ENCODE results near the gene IL1RAP.

Gene IL1RAP

GRCh38 chr3:190614226-190615059, 100.6 kb downstream of the IL1RAP start:
- DNase-seq (ENCODE audit: low spot score), result no peak

DNA sequence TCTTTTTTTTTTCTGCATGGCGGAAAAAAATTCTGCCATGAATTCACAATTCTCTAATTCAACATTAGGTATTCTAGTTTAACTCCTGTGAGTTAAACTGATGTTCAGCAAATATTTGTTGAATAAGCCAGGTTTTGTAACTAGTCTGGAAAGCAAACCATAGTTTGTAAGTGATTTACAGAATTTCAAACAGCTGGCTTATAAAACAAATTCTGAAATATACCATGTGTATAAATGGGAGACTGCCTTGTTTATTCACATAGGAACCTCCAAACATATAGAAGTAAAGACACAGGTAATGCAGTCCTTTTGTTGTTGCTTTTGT, 101.1 kb downstream of the IL1RAP start:
- DNase-seq (ENCODE audit: low spot score), result no peak

GRCh38 chr3:190615607-190616006, 101.7 kb downstream of the IL1RAP start:
- no peak for DNase-seq (ENCODE audit: low spot score)

GRCh38 chr3:190616637-190617036, 102.8 kb downstream of the IL1RAP start:
- DNase-seq (ENCODE audit: low spot score), result no peak

DNA sequence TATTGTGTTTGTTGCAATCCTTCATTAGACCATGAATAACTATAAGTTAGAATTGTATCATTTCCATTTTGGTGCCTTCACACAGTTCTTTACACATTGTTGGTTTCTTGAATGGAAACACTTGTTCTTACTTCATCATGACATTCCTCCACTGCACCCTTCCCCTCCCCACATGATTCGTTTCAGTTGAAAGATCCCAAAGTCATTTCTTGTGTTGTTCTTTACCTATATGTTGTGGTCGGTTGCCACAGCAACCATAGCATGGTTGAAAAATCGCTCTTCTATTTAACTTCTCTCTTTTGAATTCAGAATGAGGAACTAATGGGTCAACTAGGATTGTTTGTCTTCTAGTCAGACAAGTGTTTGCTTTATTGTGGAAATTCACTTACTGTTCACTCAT, 103.3 kb downstream of the IL1RAP start:
- DNase-seq (ENCODE audit: low spot score), result peak; percentile 88

DNA sequence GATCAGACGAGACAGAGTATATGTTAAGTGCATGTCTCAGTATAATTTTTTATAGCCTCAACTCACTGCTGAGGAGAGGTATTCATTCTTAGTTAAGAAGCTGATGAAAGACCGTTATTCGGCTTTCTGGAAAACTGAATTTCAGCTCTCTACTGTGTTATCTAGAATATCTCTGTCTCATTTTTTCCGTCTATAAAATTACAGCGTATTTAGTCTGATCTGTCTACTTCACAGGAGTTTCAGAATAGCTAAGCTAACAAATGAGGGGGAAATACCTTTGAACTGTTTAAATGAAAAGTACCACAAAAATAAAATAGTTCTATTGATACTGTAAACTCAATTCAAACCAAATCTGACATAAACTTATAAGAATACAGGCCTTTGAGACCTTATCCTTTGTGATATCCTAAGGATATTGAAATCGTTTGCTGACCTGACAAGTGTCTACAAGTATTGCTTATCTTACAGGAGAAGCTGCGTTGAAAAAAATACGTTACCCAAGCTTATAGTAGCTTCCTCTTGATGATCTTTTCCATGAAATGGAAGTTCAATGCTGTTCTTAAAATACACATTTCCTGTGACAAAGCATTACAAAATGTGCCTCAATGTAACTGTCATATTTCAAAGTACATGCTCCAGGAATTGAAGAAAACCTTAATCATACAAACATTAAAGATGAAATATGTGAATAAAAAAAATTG, 104.6 kb downstream of the IL1RAP start:
- DNase-seq (ENCODE audit: low spot score), result no peak

GRCh38 chr3:190619353-190619752, 105.5 kb downstream of the IL1RAP start:
- no peak for DNase-seq (ENCODE audit: low spot score)

DNA sequence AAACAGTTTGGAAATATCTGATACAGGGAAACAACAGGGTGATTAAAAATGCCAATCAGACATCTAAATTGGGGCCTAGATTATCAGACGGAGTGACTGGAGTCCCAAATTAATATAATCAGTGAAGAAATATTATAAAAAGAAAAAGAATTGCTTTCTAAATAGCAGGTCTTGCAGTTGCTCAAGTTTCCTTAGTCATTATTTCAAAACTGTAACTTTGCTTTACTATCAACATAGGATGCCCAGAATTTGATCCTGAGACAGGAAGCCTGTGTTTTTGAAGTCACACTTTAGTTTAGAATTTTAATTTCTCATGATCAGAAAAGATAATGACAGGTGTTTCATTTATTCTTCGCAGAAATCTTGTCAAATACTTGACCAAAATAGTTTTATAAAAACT, 105.9 kb downstream of the IL1RAP start:
- no peak for DNase-seq (ENCODE audit: low spot score)

GRCh38 chr3:190620886-190621608, 107.2 kb downstream of the IL1RAP start:
- DNase-seq (ENCODE audit: low spot score), result no peak

DNA sequence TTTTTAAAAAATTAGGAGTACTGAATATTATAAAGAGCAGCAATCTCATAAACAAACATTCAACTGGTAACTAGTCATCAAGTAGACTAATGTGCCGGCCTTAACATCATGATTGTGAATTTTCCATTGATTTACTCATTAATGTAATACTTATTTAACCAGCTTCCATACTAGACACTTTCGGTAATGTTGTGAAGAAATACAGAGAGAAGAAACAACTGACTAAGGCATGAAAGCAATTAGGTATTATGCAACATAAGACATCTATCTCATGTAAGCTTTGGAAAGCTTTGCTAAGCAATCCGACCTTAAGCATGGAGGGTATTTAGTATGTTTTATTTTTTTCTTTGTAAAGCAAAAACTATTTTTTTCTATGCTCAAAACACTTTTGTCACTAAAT, 108.0 kb downstream of the IL1RAP start:
- DNase-seq (ENCODE audit: low spot score), result no peak

GRCh38 chr3:190624282-190624681, 110.4 kb downstream of the IL1RAP start:
- DNase-seq (ENCODE audit: low spot score), result no peak

- DNase-seq (ENCODE audit: low spot score), result no peak
Measured at GRCh38 chr3:190626951-190627620, 113.2 kb downstream of the IL1RAP start.

DNA sequence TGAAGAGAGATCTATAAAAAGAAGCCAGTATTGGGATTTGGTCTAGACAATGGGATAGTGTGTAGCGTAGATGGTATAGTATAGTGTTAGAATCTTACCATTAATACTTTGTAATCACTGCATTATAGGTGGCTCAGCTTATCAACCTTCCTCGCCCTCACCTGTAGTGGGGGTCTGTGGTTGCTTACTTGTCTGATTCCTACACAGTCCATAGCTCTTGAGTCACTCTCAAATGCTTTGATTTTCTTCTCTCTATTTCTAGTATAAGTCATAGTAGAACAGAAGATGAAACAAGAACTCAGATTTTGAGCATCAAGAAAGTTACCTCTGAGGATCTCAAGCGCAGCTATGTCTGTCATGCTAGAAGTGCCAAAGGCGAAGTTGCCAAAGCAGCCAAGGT, 115.2 kb downstream of the IL1RAP start:
- no peak for DNase-seq (ENCODE audit: low spot score)

- DNase-seq (ENCODE audit: low spot score), result no peak
Measured at GRCh38 chr3:190631295-190631694, 117.4 kb downstream of the IL1RAP start.

DNA sequence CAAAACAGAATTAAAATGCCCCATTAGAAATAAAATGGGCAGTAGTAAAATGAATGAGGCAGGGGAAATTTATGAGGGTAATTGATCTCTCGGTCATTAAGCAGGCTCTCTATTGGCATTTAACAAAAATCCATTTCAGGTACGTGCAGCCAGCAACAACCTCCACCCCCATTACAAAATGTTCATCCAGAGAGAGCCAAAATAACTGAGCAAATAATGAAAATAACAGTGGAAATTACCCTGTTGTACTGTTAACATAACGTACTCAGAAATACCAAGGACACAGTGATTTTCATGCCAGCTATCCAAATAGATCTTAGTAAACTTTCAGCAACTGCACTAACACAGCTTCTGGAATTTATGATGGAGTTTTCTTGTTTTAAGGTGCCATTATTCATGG, 127.7 kb downstream of the IL1RAP start:
- no peak for DNase-seq (ENCODE audit: low spot score)

GRCh38 chr3:190642016-190642415, 128.1 kb downstream of the IL1RAP start:
- DNase-seq (ENCODE audit: low spot score), result no peak

DNA sequence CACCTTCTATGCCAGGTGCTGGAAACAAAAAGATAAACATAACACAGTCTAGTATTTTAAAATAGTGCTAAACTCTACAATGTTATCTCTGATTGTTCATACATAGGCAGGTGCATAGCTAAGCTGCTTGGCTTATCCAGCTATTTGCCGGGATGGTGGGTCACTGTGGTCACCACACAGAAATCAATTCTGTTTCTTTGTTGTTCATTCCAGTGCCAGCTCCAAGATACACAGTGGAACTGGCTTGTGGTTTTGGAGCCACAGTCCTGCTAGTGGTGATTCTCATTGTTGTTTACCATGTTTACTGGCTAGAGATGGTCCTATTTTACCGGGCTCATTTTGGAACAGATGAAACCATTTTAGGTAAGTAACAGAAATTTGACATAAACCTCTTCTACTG, 130.2 kb downstream of the IL1RAP start:
- no peak for DNase-seq (ENCODE audit: low spot score)

DNA sequence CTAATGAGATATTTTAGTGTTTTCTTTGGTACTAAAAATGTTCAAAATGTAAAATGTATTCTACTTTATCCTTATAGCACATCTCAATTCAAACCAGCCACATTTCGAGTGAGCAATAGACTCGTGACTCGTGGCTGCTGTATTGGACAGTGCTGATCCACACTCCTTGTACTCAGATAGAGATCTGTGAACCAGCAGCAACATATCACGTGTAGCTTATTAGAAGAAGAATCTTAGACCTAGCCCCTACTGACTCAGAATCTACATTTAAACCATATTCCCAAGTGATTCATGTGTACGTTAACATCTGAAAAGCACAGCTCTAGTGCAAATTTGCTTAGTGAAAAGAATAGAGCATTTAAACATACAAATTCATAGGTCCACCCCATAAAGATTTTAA, 130.9 kb downstream of the IL1RAP start:
- no peak for DNase-seq (ENCODE audit: low spot score)

DNA sequence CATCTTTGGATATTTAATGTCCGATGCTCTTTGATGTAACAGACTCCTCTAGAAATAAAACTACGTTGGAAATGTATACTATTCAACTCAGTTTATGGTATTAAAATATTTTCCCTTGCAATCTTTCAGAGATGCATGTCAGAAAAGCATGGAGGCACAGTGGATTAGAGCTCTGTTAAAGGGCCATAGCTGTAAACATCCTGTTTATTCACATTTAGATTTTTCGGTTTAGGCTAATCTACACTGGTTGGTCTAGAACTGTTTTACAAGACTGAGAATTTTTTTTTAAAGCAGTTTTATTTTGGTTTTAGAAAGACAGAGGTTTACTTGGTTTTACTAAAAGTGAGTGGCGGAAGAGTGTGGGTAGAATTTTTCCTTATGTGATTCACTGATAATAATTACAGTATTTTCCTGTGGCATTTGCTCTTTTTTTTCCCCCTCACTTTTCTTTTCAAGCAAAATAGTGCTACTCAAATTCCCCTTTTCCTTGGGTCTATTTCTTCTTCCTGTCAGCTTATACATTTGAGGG, 132.1 kb downstream of the IL1RAP start:
- DNase-seq (ENCODE audit: low spot score), result no peak

DNA sequence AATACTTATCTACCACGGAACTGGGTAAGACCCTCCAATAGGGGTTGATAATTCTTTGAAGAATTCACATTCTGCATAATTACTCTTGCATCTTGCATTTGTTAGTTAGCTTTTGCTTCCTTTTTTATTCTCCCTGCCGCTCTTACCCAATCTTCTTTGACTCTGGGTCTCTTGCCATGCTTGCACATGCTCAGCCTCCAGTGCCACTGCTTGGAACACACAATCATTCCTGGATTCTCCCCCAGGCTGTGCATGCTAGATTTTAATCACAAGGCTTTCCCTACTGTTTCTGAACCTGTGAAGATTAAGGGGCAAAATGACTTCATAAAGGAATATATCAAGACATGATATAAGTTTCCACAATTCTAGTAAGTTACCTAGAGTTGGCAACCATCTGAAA, 133.1 kb downstream of the IL1RAP start:
- no peak for DNase-seq (ENCODE audit: low spot score)

- DNase-seq (ENCODE audit: low spot score), result no peak
Measured at GRCh38 chr3:190655933-190656332, 142.0 kb downstream of the IL1RAP start.

- no peak for DNase-seq (ENCODE audit: low spot score)
Measured at GRCh38 chr3:190658106-190658505, 144.2 kb downstream of the IL1RAP start.
